HepG2 (cell line): ENCODE results near the gene MRPL36. TPM values are rescaled to one million over a fixed set of nuclear protein-coding genes. Genes with fewer than 3 reads are reported as not detected.
A peak's percentile ranks its signal among the peaks of the same experiment; 100 is the strongest.

Experiments
- AHR ChIP-seq: IDR thresholded peaks from 2 replicates; pipeline ENCODE4 v1.6.1; 2018; ENCODE audit warnings: missing genetic modification reagents, missing compliant biosample characterization
- ARNT ChIP-seq: fragments of 450-650 bp; IDR thresholded peaks from 2 replicates; pipeline ENCODE4 v1.6.1; 2017
- FLYWCH1 ChIP-seq: sonication (generic); formaldehyde crosslinking; IDR thresholded peaks from 2 replicates; pipeline ENCODE4 v1.8.1; 2023; ENCODE audit warnings: mild to moderate bottlenecking, missing genetic modification reagents
- FOSL2 ChIP-seq: sonication (generic); formaldehyde crosslinking; IDR thresholded peaks from 2 replicates; pipeline ENCODE4 v1.4.0; 2020; ENCODE audit warnings: missing genetic modification reagents
- GMEB2 ChIP-seq: IDR thresholded peaks from 2 replicates; pipeline ENCODE4 v1.6.1; 2016; ENCODE audit warnings: missing biosample characterization, missing genetic modification reagents, low read depth
- HMGA1 ChIP-seq: sonication (generic); formaldehyde crosslinking; conservative IDR thresholded peaks from 2 replicates; pipeline ENCODE4 v1.4.0; 2020; ENCODE audit warnings: missing genetic modification reagents
- ISL2 ChIP-seq: sonication (generic); formaldehyde crosslinking; IDR thresholded peaks from 2 replicates; pipeline ENCODE4 v1.5.0; 2020; ENCODE audit warnings: missing genetic modification reagents
- LCORL ChIP-seq, 2 experiments: fragments of 450-650 bp in 1 of 2; sonication (generic) in 1 of 2; formaldehyde crosslinking in 1 of 2; IDR thresholded peaks; 2 replicates each; pipeline versions ENCODE4 v1.5.0 to v1.6.1; 2017 to 2020; ENCODE audit warnings: antibody characterized with exemption in 1 of 2, missing genetic modification reagents in 1 of 2
- PAXIP1 ChIP-seq: sonication (generic); formaldehyde crosslinking; conservative IDR thresholded peaks from 2 replicates; pipeline ENCODE4 v1.4.0; 2020; ENCODE audit warnings: mild to moderate bottlenecking, missing genetic modification reagents, moderate library complexity
- PRDM15 ChIP-seq: sonication (generic); formaldehyde crosslinking; IDR thresholded peaks from 2 replicates; pipeline ENCODE4 v1.4.0; 2020; ENCODE audit warnings: missing genetic modification reagents
- SP2 ChIP-seq: sonication (generic); formaldehyde crosslinking; IDR thresholded peaks from 2 replicates; pipeline ENCODE4 v1.5.1; 2020; ENCODE audit warnings: mild to moderate bottlenecking, missing genetic modification reagents
- SRSF4 ChIP-seq: fragments of 200-400 bp; formaldehyde crosslinking; IDR thresholded peaks from one replicate; pipeline ENCODE4 v1.6.1; 2018; ENCODE audit warnings: mild to moderate bottlenecking, low read depth, low read length, moderate library complexity; ENCODE audit not compliant: poor library complexity, severe bottlenecking
- TARDBP ChIP-seq: sonication (generic); formaldehyde crosslinking; IDR thresholded peaks from 2 replicates; pipeline ENCODE4 v1.8.0; 2022; ENCODE audit warnings: mild to moderate bottlenecking, missing genetic modification reagents
- ZNF205 ChIP-seq: IDR thresholded peaks from 2 replicates; pipeline ENCODE4 v1.6.1; 2018; ENCODE audit warnings: missing biosample characterization, missing genetic modification reagents
- ZNF235 ChIP-seq: sonication (generic); formaldehyde crosslinking; IDR thresholded peaks from 2 replicates; pipeline ENCODE4 v1.8.1; 2023; ENCODE audit warnings: mild to moderate bottlenecking, missing genetic modification reagents, borderline replicate concordance
- ZNF761 ChIP-seq: sonication (generic); formaldehyde crosslinking; conservative IDR thresholded peaks from 2 replicates; pipeline ENCODE4 v1.4.0; 2020; ENCODE audit warnings: mild to moderate bottlenecking, missing genetic modification reagents
- ZNF772 ChIP-seq: sonication (generic); formaldehyde crosslinking; IDR thresholded peaks from 2 replicates; pipeline ENCODE4 v1.5.0; 2020; ENCODE audit warnings: mild to moderate bottlenecking, missing genetic modification reagents
- polyA plus RNA-seq, 8 experiments: library from polyadenylated mRNA; depleted of rRNA in 3 of 8; stranded (reverse) in 7 of 8; unstranded in 1 of 8; fragments of >200 nt; fragmentation: Illumina TruSeq in 4 of 8; extraction: Trizol in 4 of 8; gene quantifications; 2 replicates each; pipeline versions ENCODE4 v1.2.1 to v1.2.3, GENCODE V29; 2011 to 2016; ENCODE audit warnings: low read depth in 4 of 8, missing spikeins in 1 of 8, mixed read lengths in 1 of 8; ENCODE audit not compliant: insufficient read depth in 1 of 8
- total RNA-seq, 5 experiments: library from RNA; depleted of rRNA; stranded (reverse); fragments of >200 nt; fragmentation: Illumina TruSeq; extraction: Trizol; gene quantifications; 2 replicates each; pipeline ENCODE4 v1.2.3, GENCODE V29; 2016; ENCODE audit warnings: low read depth in 1 of 5

MRPL36 gene
- total and polyA plus RNA-seq, 2 of the 13 experiments (the other 11 are each of a cell fraction or from before 2014, with no cell fraction given), result 71.3 to 113 TPM

GRCh38 chr5:1801222-1801966, 1.8 kb upstream of the MRPL36 start, which contains the start of gene NDUFS6 (continued):
- TF ChIP-seq LCORL (IDR thresholded peaks at IDR 0.05) (no peak), LCORL (CRISPR knock-in tag; IDR thresholded peaks at IDR 0.05) (0 out of 2 replicates have a peak, but pooled peaks have one; percentile 21), GMEB2 (CRISPR knock-in tag) (peak; percentile 95), PRDM15 (CRISPR knock-in tag) (peak; percentile 73; the same call in 1 of the 2 replicates), SP2 (CRISPR knock-in tag) (peak; percentile 43; the same call in 1 of the 2 replicates), ZNF235 (CRISPR knock-in tag) (no peak), SRSF4 (no peak), AHR (CRISPR knock-in tag) (0 out of 2 replicates have a peak, but pooled peaks have one; percentile 36), ZNF761 (CRISPR knock-in tag) (no peak), FOSL2 (CRISPR knock-in tag) (0 out of 2 replicates have a peak, but pooled peaks have one; percentile 18), TARDBP (CRISPR knock-in tag) (peak; percentile 73), PAXIP1 (peak; percentile 37), ZNF205 (CRISPR knock-in tag) (no peak; the same call in 1 of the 2 replicates), HMGA1 (CRISPR knock-in tag) (no peak), FLYWCH1 (no peak), ISL2 (CRISPR knock-in tag) (peak; percentile 47; the same call in 1 of the 2 replicates), ZNF772 (CRISPR knock-in tag) (no peak; the same call in 1 of the 2 replicates), ARNT (no peak)
